ENCODE measurements around the gene EIF1AX.
A peak's percentile ranks its signal among the peaks of the same experiment; 100 is the strongest.
"Not testable (repeated sequence)": the region's sequence is repeated elsewhere in the genome, so short reads cannot be mapped to it uniquely, and the experiment has no call there.

The EIF1AX gene, protein sequence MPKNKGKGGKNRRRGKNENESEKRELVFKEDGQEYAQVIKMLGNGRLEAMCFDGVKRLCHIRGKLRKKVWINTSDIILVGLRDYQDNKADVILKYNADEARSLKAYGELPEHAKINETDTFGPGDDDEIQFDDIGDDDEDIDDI

GRCh38 chrX:20141281-20142220 is at the start of gene EIF1AX:
TSS of gene EIF1AX (minus strand) at chrX:20141838. CDS start at chrX:20141640, 198 bp downstream.
- H3K9me3 Mint-ChIP-seq = no peaks in the 10 kb centered on the region
- peaks cover 24% of the 10 kb centered on the region for H3K4me1 Mint-ChIP-seq
- ATAC-seq = peak; percentile 99
- H3K36me3 Mint-ChIP-seq = peaks cover 45% of the 10 kb centered on the region
- H3K27ac Mint-ChIP-seq = peak within 1 kb of the TSS; percentile 84
- DNase-seq (ENCODE audit: low spot score in 2 of 2) = peak; percentile 75 to 94
- peak within 1 kb of the TSS; percentile 77 for H3K4me3 Mint-ChIP-seq

DNA sequence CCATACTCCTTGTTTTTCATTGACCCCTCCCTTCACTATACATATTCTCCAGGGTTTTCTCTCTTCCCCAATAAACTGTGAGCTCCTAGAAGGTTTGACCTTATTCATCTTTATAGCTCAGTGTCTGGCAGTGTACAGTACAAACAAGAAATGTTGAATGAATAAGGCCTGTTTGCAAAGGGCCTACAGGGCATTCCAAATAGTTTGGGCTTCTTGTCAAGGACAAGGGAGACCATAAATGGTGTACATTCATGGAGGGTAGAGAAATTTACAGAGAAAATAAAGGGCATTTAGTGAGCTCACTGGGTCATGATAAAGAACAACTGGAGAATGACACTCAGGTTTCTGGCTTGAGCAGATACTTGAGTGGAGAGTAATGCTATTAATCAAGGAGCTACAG is 47.5 kb upstream of the EIF1AX start:
- Mint-ChIP-seq H3K36me3 (peaks cover 94% of the 10 kb centered on the region), H3K4me1 (no peaks in the 10 kb centered on the region), H3K27ac (peak overlapping the region; percentile 57), H3K9me3 (no peaks in the 10 kb centered on the region), H3K4me3 (no peak overlapping the region)
- ATAC-seq (no peak), DNase-seq (ENCODE audit: low spot score in 2 of 2) (no peak)

DNA sequence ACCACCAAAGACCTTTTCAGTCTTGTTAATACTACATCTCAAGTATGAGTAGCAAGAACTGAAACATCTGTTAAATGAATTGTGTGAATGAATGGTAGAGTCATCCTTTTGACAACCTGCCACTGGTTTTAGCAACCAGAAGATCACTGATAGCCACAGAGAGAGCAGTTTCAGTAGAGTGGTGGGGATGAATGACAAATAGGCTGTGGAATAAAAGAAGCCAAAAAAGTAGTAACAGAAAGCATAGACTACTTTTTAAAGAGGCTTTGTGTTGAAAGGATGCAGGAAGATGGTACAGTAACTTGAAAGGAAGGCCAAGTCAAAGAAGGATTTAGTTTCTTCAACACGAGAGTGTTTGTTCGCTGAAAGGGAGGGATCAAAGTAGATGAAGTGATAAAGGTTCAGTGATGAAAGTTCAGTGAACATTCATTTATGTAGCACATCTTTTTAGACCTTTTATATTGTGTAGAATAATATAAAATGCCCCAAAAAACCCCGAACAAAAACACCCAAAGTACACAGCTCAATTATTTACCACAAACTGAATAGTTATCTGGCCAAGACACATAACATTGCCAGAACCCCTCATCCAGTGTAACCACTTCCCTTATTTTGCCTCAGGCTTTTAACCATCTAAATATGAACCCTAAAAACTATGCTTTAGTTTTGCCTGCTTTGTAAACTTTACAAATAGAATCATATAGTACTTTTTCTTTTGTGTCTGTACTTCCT is 40.1 kb upstream of the EIF1AX start:
- Mint-ChIP-seq H3K27ac (peak overlapping the region; percentile 2), H3K9me3 (no peaks in the 10 kb centered on the region), H3K4me3 (no peak overlapping the region), H3K4me1 (peaks cover 18% of the 10 kb centered on the region), H3K36me3 (peaks cover 100% of the 10 kb centered on the region)
- DNase-seq (ENCODE audit: low spot score in 2 of 2) (no peak), ATAC-seq (peak; percentile 91)

DNA sequence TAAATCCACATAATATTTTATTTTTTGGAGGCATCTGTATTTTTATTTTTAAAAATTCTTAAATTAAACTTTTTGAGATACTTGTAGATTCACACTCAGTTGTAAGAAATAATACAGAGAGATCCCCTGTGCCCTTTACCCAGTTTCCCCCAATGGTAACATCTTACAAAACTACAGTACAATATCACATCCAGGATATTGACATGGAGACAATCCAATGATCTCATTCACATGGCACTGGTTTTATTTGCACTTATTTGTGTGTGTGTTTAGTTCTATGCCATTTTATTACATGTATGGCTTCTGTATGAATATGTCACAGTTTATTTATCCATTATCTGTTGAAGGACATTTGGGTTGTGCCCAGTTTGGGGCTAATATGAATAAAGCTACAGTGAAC is 35.5 kb upstream of the EIF1AX start:
- ATAC-seq (no peak), DNase-seq (ENCODE audit: low spot score in 2 of 2) (no peak)
- Mint-ChIP-seq H3K27ac (no peak overlapping the region), H3K4me3 (no peak overlapping the region), H3K9me3 (no peaks in the 10 kb centered on the region), H3K4me1 (peaks cover 15% of the 10 kb centered on the region), H3K36me3 (peaks cover 100% of the 10 kb centered on the region)

DNA sequence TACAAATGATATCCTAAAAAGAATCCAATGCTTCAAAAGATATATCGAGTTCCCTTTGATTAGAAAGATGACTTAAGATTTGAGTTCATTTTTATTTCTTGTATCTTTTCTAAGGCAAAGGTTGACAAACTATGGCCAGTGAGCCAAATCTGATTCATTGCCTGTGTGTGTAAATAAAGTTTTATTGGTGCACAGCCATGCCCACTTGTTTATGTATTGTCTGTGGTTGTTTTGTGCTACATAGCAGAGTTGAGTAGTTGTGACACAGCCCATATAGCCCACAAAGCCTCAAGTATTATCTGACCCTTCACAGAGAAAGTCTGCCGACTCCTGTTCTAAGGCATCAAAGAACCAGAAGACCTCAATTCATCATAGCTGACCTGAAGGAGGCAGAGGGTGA is 32.2 kb upstream of the EIF1AX start:
- DNase-seq (ENCODE audit: low spot score in 2 of 2) = no peak
- Mint-ChIP-seq H3K9me3 (no peaks in the 10 kb centered on the region), H3K4me1 (no peaks in the 10 kb centered on the region), H3K36me3 (peaks cover 97% of the 10 kb centered on the region), H3K27ac (no peak overlapping the region), H3K4me3 (no peak overlapping the region)
- no peak for ATAC-seq

GRCh38 chrX:20173313-20173712 is 31.7 kb upstream of the EIF1AX start:
- ATAC-seq = no peak
- Mint-ChIP-seq H3K36me3 (peaks cover 97% of the 10 kb centered on the region), H3K4me1 (no peaks in the 10 kb centered on the region), H3K27ac (no peak overlapping the region), H3K4me3 (no peak overlapping the region), H3K9me3 (no peaks in the 10 kb centered on the region)
- no peak for DNase-seq (ENCODE audit: low spot score in 2 of 2)

DNA sequence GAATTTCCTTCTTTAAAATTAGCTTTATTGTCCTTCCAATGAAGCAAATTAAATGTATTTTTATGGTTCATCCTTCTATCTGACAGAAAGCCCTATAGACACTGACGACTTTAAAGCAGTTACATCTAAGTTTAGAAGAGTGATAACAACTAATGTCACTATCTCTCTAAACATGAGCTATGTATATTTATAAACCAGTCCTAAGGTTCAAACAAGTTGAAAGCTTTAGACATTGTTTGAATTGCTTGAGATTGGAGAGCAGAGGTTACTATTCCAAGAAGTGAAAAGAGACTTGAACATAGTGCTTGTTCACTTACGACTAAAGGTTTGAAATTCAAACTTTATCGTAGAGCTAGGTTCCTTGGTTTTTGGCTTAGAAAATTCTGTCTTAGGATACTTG is 30.2 kb upstream of the EIF1AX start:
- ATAC-seq (no peak), DNase-seq (ENCODE audit: low spot score in 2 of 2) (no peak)
- Mint-ChIP-seq H3K4me3 (no peak overlapping the region), H3K36me3 (peaks cover 97% of the 10 kb centered on the region), H3K27ac (no peak overlapping the region), H3K4me1 (no peaks in the 10 kb centered on the region), H3K9me3 (no peaks in the 10 kb centered on the region)

- ATAC-seq, H3K4me1 Mint-ChIP-seq: not testable (repeated sequence)
- peaks cover 97% of the 10 kb centered on the region for H3K36me3 Mint-ChIP-seq
Observed at GRCh38 chrX:20162516-20162915, 20.9 kb upstream of the EIF1AX start.

DNA sequence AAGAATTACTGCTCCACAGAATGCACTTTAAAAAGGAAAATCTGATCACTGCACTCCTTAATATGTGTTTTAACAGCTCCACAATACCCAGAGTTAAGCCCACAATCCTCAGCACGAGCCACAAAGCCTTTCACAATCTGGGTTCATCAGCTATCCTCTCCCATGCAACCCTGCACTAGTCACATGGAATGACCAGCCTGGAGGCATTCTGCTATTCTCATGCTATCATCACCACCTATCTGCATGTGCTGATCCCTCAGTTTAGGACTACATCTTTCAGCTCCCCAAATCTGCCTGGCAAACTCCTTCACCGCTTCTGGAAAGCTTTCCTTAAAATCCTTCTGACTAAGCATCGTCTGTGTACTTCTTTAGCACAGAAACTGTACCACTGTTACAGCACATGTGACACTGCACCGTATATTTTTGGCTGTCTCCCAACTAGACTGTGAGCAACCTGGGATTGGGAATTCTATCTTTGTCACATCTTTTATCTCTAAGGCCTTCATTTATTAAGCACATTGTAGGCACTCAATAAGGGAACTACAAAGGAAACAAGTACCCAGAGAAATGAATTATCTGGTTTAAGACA is 18.3 kb upstream of the EIF1AX start:
- H3K9me3 Mint-ChIP-seq = no peaks in the 10 kb centered on the region
- H3K4me3 Mint-ChIP-seq = no peak overlapping the region
- ATAC-seq (no peak), DNase-seq (ENCODE audit: low spot score in 2 of 2) (no peak)
- no peaks in the 10 kb centered on the region for H3K4me1 Mint-ChIP-seq
- peak overlapping the region; percentile 29 for H3K27ac Mint-ChIP-seq
- H3K36me3 Mint-ChIP-seq = peaks cover 98% of the 10 kb centered on the region

More at GRCh38 chrX:20162516-20162915, 20.9 kb upstream of the EIF1AX start:
- H3K9me3 Mint-ChIP-seq; H3K4me3 Mint-ChIP-seq; H3K27ac Mint-ChIP-seq; DNase-seq (ENCODE audit: low spot score in 2 of 2): not testable (repeated sequence)

DNA sequence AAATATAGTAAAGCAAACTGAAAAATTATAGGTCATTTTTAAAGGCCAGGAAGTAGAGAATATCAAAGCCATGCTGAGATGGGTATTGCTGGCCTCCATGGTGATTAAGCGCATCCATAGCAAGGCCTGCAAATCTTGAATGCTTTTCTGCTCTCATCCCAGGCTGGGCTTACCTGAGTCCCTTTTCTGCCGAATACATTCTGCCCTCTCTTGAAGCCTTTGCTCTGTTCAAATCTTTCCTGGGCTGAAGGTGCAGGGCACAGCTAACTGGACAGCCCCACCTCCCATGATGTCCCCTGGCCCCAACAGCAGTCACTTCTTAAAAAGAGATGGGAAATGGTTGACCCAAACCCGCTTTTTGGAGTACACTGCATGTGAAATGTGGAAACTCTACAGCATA is 10.1 kb upstream of the EIF1AX start:
- DNase-seq (ENCODE audit: low spot score in 2 of 2) (no peak), ATAC-seq (no peak)
- Mint-ChIP-seq H3K36me3 (peaks cover 67% of the 10 kb centered on the region), H3K27ac (peak overlapping the region; percentile 43), H3K4me1 (no peaks in the 10 kb centered on the region), H3K4me3 (no peak overlapping the region), H3K9me3 (no peaks in the 10 kb centered on the region)

GRCh38 chrX:20149326-20149725 is 7.7 kb upstream of the EIF1AX start:
- ATAC-seq (no peak), DNase-seq (ENCODE audit: low spot score in 2 of 2) (no peak)
- Mint-ChIP-seq H3K9me3 (no peaks in the 10 kb centered on the region), H3K27ac (no peak overlapping the region), H3K36me3 (peaks cover 50% of the 10 kb centered on the region), H3K4me3 (no peak overlapping the region), H3K4me1 (peaks cover 8% of the 10 kb centered on the region)

DNA sequence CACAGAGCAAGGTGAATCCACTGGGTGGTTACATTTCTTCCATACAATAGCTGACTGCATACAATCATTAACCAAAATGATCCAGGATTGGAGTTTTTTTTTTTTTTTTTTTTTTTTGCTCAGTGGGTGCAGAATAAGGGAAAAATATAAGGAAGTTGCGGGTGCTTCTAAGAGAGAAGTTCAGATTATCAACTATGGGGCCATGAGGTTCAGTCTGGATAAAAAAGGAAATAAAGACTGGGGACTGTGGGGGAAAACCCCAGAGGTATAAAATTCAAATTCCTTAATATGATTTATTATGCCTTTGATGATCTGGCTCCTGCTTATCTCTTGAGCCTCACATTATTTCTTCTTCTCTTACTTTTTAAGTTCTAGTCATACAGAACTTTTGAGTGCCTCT is 5.9 kb upstream of the EIF1AX start:
- H3K4me3 Mint-ChIP-seq = no peak overlapping the region

GRCh38 chrX:20144491-20144890 is 2.9 kb upstream of the EIF1AX start:
- no peak overlapping the region for H3K4me3 Mint-ChIP-seq
- peak; percentile 40 for ATAC-seq
- H3K36me3 Mint-ChIP-seq = peaks cover 23% of the 10 kb centered on the region
- H3K27ac Mint-ChIP-seq = peak overlapping the region; percentile 63
- DNase-seq (ENCODE audit: low spot score in 2 of 2) = no peak
- no peaks in the 10 kb centered on the region for H3K9me3 Mint-ChIP-seq
- H3K4me1 Mint-ChIP-seq = peaks cover 14% of the 10 kb centered on the region

More for the DNA sequence above, 5.9 kb upstream of the EIF1AX start:
- Mint-ChIP-seq H3K27ac (no peak overlapping the region), H3K36me3 (peaks cover 32% of the 10 kb centered on the region), H3K9me3 (no peaks in the 10 kb centered on the region), H3K4me1 (peaks cover 8% of the 10 kb centered on the region)
- no peak for DNase-seq (ENCODE audit: low spot score in 2 of 2)
- no peak for ATAC-seq

GRCh38 chrX:20143561-20143960 is 1.9 kb upstream of the EIF1AX start:
- ATAC-seq (no peak), DNase-seq (ENCODE audit: low spot score in 2 of 2) (no peak)
- Mint-ChIP-seq H3K27ac (no peak overlapping the region), H3K9me3 (no peaks in the 10 kb centered on the region), H3K4me3 (no peak overlapping the region), H3K4me1 (peaks cover 21% of the 10 kb centered on the region), H3K36me3 (peaks cover 32% of the 10 kb centered on the region)

DNA sequence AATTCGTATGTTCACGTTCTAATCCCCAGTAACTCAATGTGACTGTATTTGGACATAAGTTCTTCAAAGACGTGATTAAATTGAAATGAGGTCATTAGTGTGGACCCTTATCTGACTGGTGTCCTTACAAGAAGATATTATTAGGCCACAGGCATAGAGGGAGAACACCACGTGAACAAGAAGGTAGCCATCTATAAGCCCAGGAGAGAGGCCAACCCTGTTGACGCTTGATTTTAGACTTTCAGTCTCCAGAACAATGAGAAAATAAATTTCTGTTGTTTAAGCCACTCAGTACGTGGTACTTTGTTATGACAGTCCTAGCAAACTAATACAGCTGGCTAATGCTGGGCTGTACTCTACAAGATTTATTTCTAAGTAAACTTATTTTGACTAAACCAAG is 1.5 kb upstream of the EIF1AX start:
- DNase-seq (ENCODE audit: low spot score in 2 of 2) (no peak), ATAC-seq (no peak)
- Mint-ChIP-seq H3K27ac (peak overlapping the region; percentile 14), H3K4me1 (peaks cover 21% of the 10 kb centered on the region), H3K36me3 (peaks cover 35% of the 10 kb centered on the region), H3K9me3 (no peaks in the 10 kb centered on the region), H3K4me3 (peak overlapping the region; percentile 77)

Measured in stimulated activated effector memory CD8-positive, alpha-beta T cell treated with anti-CD3 and anti-CD28 coated beads, Interleukin-12 subunit alpha, Interleukin-12 subunit beta, amount 100 ng/mL, for 72 hours (primary cell).